ENCODE measurements around the gene LGI4.

GRCh38 chr19:35093941-35094647 lies 40.8 kb downstream of the LGI4 start:
- TF ChIP-seq CTCF (IDR thresholded peaks at IDR 0.05) (no peak), POLR2A (IDR thresholded peaks at IDR 0.05) (no peak)
